GM20000 (cell line): Measurements from ENCODE around the gene DAB1.
A peak's percentile ranks its signal among the peaks of the same experiment; 100 is the strongest.

Source experiments
- DNase-seq: peaks from one replicate; pipeline ENCODE4 v3.0.0; 2012; ENCODE audit warnings: low spot score
- TF ChIP-seq, protein P1 (sequence below): IDR thresholded peaks from 2 replicates; pipeline ENCODE4 v1.5.1; 2012; ENCODE audit warnings: mild to moderate bottlenecking, control low read depth; ENCODE audit errors: extremely low read depth, missing control alignments

The DAB1 gene

DNA sequence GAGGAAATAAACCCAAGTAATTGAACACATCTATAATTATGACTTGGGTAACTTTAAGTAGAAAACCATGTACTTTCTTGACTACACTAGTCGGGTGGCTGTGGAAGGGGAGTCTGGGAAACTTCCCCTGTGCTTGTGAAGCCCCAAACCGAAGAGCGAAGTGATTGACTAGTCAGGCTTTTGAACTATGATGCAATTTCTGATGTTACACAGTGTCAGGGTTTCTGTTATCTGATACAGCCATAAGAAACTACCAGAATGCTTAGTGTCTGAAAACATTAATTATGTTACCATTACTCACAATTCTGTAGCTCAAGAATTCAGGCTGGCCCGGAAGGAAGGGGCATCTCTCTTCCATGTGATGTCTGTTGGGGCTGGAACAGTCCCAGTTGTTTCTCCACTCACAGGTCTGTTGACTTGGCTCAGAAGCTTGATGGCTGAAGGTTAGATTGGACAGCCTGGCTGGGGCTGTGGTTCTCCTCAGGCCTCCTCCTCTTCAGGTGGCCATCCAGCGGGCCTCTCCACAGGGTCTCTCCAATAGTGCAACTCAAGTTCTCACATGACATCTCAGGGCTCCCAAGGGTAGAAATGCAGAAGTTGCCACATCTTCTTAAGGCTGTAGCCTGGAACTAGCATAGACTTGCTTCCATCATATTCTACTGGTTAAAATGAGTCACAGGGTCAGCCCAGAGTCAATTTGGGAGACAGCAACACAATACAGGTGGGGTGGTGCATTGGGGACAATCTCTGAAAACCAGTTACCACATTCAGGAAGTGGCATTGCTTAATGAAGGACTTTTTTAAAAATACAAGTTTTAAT, 449.7 kb downstream of the DAB1 start:
- TF ChIP-seq, protein P1, sequence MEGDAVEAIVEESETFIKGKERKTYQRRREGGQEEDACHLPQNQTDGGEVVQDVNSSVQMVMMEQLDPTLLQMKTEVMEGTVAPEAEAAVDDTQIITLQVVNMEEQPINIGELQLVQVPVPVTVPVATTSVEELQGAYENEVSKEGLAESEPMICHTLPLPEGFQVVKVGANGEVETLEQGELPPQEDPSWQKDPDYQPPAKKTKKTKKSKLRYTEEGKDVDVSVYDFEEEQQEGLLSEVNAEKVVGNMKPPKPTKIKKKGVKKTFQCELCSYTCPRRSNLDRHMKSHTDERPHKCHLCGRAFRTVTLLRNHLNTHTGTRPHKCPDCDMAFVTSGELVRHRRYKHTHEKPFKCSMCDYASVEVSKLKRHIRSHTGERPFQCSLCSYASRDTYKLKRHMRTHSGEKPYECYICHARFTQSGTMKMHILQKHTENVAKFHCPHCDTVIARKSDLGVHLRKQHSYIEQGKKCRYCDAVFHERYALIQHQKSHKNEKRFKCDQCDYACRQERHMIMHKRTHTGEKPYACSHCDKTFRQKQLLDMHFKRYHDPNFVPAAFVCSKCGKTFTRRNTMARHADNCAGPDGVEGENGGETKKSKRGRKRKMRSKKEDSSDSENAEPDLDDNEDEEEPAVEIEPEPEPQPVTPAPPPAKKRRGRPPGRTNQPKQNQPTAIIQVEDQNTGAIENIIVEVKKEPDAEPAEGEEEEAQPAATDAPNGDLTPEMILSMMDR: no peak
- no peak for DNase-seq

DNA sequence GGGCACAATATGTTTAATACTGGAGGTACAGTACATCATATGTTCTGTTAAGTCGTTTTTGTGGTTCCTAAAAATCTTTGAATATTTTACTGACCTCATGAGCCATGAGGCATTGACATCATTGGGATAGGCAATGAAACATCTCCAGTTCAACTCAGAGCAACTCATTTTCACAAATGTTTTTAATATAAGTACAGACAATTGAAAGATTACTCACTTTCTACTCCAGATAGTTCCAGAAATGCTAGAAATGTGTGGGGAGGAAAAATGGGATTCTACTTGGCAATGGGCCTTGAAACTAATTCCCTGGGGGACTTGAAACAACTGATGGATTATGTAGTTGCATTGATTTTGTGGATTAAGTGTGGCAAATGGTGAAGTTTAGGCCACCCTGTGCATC, 450.9 kb downstream of the DAB1 start:
- DNase-seq: no peak

DNA sequence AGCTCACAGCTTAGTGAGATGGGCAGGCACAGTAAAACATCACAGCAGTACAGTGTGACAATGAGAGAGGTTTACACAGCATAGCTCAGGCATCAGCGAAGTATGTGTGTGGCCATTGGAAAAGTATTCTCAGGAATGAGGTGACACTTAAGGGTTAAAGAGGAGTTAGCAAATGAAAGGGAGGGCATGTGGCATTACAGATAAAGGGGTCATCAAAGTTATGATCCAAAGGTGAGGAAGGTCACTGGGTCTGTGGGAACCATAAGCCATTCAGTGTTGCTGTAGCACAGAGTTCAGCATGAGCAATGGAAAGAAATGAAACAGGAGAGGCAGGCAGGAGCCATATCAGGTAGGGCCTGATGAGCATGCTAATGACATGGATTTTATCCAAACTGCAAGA, 453.6 kb downstream of the DAB1 start:
- DNase-seq: no peak
- TF ChIP-seq, protein P1: no peak

More for the DNA sequence above, 450.9 kb downstream of the DAB1 start:
- TF ChIP-seq, protein P1: no peak

DNA sequence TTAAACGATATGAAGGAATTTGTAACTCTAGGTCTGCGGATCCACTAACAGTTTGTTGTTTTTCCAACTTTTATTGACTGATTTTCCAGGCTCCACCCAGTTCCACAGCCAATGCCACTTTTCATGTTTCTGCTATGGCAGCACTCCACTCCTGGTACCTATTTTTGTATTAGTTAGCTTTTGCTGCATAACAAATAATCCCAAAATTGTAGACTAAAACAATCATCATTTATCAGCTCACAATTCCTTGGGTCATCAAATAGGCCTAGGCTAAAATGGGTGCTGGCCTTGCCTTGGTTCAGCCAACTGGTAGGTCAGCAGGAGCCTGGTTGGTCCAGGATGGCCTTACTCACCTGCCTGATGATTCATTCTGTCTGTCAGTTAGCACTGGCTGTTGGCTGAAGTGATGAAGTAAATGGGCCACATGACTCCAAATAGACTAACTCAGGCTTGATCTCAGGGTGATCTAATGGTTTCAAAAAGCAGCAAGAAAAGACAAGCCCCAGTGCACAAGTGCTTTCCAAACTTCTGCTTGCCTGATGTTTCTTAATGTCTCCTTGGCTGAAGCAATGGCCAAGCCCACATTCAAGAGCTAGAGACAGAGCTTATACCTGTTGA, 454.9 kb downstream of the DAB1 start:
- TF ChIP-seq, protein P1: no peak
- DNase-seq: no peak

DNA sequence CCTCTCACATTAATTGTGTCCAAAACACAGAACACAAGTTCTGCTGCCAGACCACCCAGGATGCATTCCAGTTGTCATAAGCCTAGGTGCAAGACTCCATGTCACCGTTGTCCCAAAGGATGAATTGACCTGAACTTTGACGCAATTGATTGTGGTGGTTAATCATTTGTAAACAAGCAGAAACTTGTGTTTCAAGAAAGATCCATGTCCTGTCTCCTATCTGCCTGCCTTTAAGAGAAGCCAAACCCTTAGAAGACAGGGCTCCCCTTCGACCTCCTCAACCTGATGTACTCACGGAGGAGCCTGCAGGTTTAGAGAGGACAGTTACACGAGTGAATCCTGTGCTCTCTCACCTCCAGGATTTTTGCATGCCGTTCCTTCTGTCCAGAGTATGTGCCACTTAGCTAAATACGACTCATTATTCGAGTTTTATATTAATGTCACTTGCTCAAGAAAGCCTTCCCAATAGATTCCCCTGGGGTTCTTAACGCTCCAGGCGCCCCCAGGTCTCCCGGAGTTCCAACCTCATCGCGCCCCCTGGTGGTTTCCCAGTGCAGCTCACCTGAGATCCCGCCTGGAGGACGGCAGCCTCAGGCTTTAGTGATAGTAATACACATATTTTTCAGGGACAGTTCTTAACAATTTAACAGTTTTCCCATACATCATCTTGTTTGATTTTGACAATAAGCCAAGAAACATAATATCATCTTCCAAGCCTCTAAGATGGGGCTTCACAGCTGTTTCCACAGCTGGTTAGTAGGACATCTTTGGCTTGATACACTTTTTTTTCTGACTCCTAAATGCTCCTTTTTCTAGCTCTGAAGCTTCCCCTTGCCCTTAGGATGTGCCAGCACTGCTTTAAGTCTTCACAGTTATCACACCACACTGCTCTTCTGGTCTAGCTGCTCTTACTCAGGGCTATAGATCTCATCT, 455.7 kb downstream of the DAB1 start:
- TF ChIP-seq, protein P1: no peak
- DNase-seq: peak; percentile 6

DNA sequence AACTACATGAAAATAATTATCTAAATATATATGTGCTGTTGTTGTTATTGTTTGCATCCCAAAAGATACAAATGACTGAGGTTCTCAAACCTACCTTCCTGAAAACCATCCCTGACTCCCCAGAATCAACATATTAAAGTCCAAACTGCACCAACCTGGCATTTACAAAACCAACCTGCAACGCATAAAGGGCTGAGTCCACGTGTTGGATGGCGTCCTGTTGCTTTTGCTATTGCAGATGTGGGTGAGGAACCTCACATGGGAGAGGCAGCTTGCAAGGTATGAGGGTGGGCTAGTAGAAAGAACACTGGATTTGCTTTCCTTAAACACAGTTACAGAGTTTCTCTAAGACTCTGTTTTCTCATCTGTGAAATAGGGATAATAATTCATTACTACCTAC, 456.5 kb downstream of the DAB1 start:
- DNase-seq: no peak
- TF ChIP-seq, protein P1: no peak

DNA sequence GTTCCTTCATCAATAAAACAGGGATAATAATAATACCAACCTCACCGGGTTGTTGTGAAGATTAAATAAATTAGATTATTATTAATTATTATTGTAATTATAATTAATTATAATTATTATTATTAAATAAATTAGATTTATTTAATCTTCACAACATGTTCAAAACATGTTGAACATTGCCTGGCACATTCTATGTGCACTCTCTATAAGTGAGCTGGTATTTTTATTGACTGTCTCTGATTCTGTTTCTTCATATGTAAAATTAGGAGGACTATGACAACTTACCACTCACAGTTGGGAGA, 457.2 kb downstream of the DAB1 start:
- TF ChIP-seq, protein P1: no peak
- DNase-seq: no peak
